Measurements from ENCODE around the gene C12orf75.

The C12orf75 gene

GRCh38 chr12:105343836-105344235 is 13.3 kb downstream of the C12orf75 start:
- CTCF ChIA-PET: interaction anchor here (2.0 kb wide), 1 partner anchor 11 kb away, joined by 7 read pairs; no protein-coding TSS in a partner anchor
- TF ChIP-seq CTCF (IDR thresholded peaks at IDR 0.05; ENCODE audit: control extremely low read depth, extremely low read depth, low read depth, missing control alignments): no peak
- POLR2A ChIA-PET: no interaction called here
- no peak for DNase-seq (ENCODE audit: extremely low spot score)

DNA sequence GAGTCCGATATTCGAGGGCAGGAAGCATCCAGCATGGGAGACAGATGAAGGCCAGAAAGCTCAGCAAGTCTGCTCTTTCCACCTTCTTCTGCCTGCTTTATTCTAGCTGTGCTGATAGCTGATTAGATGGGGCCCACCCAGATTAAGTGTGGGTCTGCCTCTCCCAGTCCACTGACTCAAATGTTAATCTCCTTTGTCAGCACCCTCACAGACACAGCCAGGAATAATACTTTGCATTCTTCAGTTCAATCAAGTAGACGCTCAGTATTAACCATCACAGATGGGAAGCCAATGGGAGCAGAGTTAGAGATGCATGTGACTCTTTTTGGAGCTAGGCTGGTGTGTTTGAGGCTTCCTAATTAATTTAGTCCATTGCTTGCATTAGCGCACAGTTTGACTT is 17.0 kb downstream of the C12orf75 start:
- CTCF ChIA-PET: interaction anchor here (1.3 to 2.3 kb wide), 3 partner anchors 12 to 14 kb away, joined by 3 to 9 read pairs (median 7); no protein-coding TSS in a partner anchor
- POLR2A ChIA-PET: interaction anchor here (0.7 kb wide), 1 partner anchor 1818 kb away, joined by 5 read pairs; no protein-coding TSS in a partner anchor

DNA sequence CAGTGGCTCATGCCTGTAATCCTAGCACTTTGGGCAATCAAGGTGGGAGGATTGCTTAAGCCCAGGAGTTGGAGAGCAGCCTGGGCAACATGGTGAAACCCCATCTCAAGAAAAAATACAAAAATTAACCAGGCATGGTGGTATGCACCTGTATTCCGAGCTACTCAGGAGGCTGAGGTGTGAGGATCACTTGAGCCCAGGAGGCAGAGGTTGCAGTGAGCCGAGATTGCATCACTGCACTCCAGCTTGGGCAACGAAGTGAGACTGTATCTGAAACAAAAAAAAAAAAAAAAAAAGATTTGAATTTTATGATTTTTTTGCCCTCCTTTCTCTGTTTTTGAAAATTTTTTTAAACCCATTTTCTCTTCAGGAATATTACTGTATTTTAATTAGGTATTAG is 17.7 kb downstream of the C12orf75 start:
- CTCF ChIA-PET: interaction anchor here (1.3 to 2.3 kb wide), 3 partner anchors 13 to 14 kb away, joined by 3 to 9 read pairs (median 7); no protein-coding TSS in a partner anchor
- POLR2A ChIA-PET: interaction anchor here (0.7 kb wide), 1 partner anchor 1819 kb away, joined by 5 read pairs; no protein-coding TSS in a partner anchor
- TF ChIP-seq CTCF (IDR thresholded peaks at IDR 0.05; ENCODE audit: control extremely low read depth, extremely low read depth, low read depth, missing control alignments): no peak

More for the DNA sequence above, 17.0 kb downstream of the C12orf75 start:
- no peak for TF ChIP-seq CTCF (IDR thresholded peaks at IDR 0.05; ENCODE audit: control extremely low read depth, extremely low read depth, low read depth, missing control alignments)
- no peak for DNase-seq (ENCODE audit: extremely low spot score)

DNA sequence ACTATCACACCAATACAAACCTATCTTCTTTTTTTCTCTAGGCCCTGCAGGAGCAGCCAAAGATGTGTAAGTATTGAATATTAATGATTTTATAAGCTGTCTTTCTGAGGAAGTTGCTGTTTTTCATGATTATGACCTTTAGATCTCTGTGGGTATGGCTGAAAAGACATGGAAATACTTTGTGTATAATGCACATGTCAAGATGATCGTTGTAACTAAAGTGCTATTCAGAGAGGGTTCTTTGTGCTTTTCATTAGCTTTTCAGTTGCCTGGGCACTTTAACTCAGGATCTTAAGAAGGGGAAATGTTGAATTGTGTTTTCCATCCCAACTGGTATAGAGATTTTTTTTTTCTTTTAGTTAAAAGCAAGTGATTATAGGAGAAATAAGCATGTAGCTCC is 18.1 kb downstream of the C12orf75 start:
- TF ChIP-seq CTCF (IDR thresholded peaks at IDR 0.05; ENCODE audit: control extremely low read depth, extremely low read depth, low read depth, missing control alignments): no peak
- ChIA-PET POLR2A (no interaction called here), CTCF (interaction anchor here (0.9 to 2.3 kb wide), 3 partner anchors 10 to 13 kb away, joined by 3 to 9 read pairs (median 7); no protein-coding TSS in a partner anchor)
- DNase-seq (ENCODE audit: extremely low spot score): no peak

More for the DNA sequence above, 17.7 kb downstream of the C12orf75 start:
- DNase-seq (ENCODE audit: extremely low spot score): no peak

DNA sequence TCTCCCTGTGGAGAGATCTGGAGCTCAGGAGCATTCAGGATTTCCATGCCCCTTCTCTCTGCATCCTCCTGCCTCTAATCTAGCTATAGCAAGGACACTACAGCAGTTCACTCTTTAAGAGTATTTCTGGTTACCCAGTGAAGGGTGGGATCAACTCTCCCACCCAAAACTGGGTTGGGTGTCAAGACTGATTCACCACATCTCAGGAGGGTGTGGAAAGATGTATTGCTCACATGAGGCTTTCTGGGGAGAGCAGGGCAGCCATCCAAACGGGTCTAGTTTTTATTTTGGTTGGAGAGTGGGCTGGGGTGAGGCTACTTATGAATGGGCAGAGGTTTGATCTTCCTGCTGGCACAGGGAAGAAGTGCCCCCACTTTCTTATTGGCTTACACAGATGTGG is 18.6 kb downstream of the C12orf75 start:
- ChIA-PET CTCF (interaction anchor here (0.9 to 2.3 kb wide), 4 partner anchors 10 to 16 kb away, joined by 3 to 8 read pairs (median 5); no protein-coding TSS in a partner anchor), POLR2A (no interaction called here)

GRCh38 chr12:105351523-105351922 is 21.0 kb downstream of the C12orf75 start:
- ChIA-PET POLR2A (no interaction called here), CTCF (interaction anchor here (1.1 kb wide), 1 partner anchor 13 kb away, joined by 3 read pairs; no protein-coding TSS in a partner anchor)
- DNase-seq (ENCODE audit: extremely low spot score): no peak
- TF ChIP-seq CTCF (IDR thresholded peaks at IDR 0.05; ENCODE audit: control extremely low read depth, extremely low read depth, low read depth, missing control alignments): no peak

More for the DNA sequence above, 18.6 kb downstream of the C12orf75 start:
- no peak for TF ChIP-seq CTCF (IDR thresholded peaks at IDR 0.05; ENCODE audit: control extremely low read depth, extremely low read depth, low read depth, missing control alignments)
- no peak for DNase-seq (ENCODE audit: extremely low spot score)

Data from GM10248 (cell line).